ENCODE data around the gene DLG1.
"Not testable (repeated sequence)": the region's sequence is repeated elsewhere in the genome, so short reads cannot be mapped to it uniquely, and the experiment has no call there.

Gene DLG1

DNA sequence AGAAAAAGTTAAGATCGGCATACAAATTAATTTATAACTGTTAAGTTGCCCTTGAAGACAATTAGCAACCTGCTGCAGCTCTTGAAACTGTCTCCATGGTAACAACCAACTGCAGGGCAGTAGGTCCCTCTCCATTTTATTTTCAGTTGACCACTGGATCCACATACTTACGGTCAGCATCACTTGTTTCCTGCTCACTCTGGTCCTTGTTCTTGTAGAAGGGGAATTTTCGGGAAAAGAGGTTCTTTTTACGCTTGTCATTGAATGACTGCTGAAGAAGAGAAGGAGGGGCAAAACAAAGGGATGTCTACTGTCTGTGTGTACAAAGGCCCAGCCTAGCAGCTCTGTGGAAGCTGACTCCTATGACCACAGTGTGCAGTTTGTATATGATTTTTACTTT lies 222.0 kb downstream of the DLG1 start:
- no peak for DNase-seq

DNA sequence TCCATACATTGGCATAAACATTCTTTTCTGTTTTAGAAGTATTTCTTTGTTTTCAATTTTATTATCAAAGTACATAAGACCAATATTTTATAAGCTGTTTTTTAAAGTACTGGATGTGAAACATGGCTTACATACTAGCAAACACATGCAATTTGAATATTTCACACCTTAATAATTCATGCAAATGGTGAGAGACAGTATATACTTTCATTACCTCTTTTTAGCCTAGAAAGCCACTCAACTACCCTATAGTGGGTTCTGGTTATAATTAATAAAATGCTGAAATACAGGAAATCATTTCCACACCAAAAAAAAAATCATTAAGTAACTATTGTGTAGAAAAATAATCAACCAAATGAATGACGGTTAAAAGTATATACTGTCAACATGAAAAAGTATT lies 230.3 kb downstream of the DLG1 start:
- DNase-seq = no peak

DNA sequence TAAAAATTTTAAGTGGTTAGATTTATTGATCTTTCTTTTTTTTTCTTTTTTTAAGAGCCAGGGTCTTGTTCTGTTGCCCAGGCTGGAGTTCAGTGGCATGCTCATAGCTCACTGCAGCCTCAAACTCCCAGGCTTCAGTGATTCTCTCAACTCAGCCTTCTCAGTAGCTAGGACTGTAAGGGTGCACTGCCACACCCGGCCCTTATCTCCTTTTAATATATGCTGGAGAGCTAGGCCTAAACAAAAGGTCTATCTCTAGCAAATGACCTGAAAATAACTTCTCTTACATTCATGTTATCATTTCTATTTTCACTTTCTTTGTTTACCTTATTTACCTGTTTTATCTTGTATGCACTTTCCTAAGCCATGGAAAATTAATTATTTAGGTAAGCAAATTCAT lies 233.6 kb downstream of the DLG1 start:
- no peak for DNase-seq

DNA sequence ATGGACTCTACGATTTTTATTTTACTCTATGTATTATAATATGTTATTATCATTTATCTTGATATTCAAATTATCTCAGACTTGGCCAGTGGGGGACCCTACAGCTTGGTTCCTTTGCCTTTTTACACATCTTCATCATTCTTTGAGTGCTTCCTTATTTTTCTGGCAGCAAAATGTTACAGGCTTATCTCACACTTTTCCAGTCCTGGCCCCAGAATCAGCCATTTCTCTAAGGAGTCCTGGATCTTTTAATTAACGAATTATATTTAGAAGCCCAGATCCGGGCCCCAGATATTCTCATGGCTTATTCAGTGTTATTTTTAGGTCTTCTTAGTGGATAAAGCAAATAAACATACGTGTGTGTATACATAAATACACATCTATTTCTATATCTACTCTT lies 236.0 kb downstream of the DLG1 start:
- no peak for DNase-seq

DNA sequence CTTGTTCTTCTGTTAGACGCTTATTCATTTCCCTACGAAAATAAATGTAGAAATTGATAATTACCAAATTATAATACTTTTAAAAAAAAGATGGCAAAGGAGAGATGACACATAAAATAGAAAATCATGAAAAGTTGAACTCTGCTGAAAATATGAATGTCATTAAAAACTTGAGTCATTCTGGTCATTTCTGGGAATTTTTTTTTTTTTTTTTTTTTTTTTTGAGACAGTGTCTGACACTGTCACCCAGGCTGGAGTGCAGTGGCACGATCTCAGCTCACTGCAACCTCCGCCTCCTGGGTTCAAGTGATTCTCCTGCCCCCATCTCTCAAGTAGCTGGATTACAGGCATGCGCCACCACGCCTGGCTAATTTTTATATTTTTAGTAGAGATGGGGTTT lies 246.8 kb downstream of the DLG1 start:
- not testable (repeated sequence) for DNase-seq

DNA sequence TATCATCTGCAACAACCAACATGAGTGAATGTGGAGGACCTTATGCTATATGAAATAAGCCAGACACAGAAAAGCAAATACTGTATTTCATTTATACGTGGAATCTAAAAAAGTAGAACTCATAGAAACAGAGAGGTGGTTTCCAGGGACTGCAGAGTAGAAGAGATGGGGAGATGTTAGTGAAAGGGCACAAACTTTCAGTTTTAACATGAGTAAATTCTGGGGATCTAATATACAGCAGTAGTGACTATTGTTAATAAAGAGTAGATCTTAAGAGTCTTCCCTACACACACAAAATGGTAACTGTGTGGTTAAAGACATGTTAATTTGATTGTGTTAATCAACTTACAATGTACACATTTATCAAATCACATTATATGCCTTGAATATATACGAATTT lies 247.9 kb downstream of the DLG1 start:
- DNase-seq = no peak

DNA sequence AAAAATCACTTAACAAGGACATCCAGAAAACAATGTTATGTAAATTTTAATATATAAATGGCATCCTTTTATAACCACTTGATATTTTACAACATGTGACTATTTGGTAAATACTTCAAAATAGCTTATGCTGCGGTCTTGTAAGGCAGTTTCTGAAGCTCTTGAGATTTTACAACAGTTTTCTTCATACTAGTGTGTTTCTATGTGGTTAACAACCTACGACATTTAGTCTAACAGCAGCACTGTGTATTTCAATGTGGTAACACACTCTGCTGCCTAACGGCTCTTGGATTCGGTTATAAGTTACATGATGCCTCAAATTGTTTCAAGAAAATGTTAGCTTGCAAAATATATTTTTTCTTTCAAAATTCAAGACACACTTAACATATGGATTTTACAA lies 255.9 kb downstream of the DLG1 start:
- DNase-seq = no peak

DNA sequence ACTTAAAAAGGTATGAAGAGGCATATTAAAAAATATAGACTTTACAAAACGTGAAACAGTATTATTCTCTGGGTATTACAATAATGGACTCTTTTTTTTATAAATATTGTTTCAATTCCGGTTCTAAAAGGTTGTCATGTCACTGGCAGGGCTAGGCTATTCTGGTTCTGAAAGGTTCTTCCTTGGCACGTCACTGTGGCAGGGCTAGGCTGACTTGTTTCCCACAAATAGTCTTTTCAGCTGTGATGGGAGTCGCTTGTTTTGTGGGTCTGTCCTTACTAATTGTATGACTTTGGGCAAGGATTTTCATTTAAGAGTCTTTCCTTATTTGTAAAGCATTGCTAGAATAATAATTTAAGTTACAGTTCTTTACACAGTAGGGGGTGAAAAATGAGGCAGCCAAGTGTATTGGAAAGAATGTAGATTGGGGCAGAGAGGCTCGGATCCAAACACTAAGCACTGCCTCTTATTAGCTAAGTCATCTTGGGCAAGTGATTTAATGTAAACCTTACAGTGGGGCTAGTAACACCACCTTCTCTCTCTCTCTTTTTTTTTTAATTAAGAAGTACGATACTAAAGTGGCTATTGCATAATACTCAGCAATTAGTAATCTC lies 256.4 kb downstream of the DLG1 start:
- no peak for DNase-seq

DNA sequence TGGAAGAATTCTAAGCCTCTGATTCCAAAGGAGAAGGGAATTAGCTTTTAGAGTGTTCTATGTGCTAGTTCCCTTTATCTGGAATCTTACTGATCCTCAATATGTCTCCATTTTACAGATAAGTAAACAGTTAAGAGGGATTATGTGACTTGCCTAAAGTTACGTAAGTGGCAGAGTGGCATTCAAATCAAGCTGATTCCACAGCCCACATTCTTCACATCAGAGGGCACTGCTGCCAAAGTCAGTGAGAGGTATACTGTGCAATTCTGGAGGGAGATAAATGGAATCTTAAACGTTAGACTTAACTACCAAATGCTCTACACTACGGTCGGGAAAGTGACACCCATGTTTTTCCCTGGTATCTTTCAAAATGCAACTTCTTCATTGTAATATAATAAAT lies 257.8 kb downstream of the DLG1 start:
- DNase-seq = no peak

DNA sequence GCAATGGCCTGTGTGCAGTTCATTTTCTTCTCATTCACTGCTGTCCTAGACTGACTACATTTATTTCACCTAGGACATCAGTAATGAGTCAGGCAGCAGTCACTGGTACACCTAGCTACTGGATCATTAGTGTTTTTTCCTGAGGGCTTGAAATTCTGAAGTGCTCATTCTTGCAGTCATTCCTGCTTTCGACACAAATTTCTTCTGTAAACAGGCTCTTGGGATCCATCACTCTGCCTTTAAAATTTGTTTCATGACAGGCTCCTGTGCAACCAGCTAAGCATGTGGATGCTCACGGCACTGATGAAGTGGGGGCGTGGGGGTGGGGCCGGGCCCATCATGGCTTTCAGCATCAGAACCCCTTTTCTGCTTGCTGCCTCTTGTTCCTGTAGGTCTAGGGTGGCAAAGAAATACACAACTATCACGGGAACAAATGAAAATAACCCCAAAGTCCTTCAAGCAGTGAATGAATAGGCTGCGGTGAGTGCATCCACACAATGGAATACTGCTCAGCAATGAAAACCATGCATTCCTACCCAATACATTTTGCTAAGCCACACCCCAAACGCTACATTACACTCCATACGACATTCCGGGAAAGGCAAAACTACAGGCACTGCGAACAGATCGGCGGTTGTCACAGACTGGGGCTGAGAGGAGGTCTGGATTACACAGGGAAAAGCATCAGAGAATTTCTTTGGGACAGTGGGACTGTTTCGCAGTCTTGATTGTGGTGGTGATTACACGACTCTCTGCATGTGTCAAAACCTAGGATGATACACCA lies 259.5 kb downstream of the DLG1 start:
- no peak for DNase-seq

DNA sequence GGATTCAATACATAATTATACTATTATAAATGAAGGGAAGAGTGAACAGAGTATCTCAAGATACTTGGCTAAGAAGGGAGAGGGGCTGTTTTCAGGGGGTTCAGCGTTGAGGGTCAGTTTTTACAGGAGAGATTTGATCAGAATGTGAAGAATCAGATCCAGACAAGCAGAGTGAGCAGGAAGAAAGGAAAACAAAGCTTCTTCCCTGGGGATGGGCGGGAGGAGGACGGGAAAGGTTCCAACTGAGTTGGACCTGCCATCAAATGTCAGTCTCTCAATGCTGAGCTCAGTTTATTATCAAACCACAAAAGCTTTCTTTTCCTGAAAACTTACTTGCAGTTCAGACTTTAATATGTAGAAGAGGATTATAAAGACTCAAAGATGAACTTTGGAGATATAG lies 262.8 kb downstream of the DLG1 start:
- no peak for DNase-seq

DNA sequence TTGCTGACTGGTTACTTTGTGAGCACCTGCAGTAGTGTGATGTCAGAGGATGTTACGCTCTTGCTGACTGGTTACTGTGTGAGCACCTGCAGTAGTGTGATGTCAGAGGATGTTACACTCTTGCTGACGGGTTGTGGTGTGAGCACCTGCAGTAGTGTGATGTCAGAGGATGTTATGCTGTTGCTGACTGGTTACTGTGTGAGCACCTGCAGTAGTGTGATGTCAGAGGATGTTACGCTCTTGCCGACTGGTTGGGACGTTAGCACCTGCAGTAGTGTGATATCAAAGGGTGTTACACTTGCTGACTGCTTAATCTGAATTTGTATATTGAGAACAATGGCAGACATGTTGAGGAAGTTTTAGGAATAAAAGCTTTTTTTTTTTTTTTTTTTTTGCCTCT lies 263.6 kb downstream of the DLG1 start:
- DNase-seq = not testable (repeated sequence)

DNA sequence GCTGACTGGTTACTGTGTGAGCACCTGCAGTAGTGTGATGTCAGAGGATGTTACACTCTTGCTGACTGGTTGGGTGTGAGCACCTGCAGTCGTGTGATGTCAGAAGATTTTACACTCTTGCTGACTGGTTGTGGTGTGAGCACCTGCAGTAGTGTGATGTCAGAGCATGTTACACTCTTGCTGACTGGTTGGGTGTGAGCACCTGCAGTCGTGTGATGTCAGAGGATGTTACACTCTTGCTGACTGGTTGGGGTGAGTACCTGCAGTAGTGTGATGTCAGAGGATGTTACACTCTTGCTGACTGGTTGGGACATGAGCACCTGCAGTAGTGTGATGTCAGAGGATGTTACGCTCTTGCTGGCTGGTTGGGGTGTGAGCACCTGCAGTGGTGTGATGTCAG lies 264.6 kb downstream of the DLG1 start:
- not testable (repeated sequence) for DNase-seq

DNA sequence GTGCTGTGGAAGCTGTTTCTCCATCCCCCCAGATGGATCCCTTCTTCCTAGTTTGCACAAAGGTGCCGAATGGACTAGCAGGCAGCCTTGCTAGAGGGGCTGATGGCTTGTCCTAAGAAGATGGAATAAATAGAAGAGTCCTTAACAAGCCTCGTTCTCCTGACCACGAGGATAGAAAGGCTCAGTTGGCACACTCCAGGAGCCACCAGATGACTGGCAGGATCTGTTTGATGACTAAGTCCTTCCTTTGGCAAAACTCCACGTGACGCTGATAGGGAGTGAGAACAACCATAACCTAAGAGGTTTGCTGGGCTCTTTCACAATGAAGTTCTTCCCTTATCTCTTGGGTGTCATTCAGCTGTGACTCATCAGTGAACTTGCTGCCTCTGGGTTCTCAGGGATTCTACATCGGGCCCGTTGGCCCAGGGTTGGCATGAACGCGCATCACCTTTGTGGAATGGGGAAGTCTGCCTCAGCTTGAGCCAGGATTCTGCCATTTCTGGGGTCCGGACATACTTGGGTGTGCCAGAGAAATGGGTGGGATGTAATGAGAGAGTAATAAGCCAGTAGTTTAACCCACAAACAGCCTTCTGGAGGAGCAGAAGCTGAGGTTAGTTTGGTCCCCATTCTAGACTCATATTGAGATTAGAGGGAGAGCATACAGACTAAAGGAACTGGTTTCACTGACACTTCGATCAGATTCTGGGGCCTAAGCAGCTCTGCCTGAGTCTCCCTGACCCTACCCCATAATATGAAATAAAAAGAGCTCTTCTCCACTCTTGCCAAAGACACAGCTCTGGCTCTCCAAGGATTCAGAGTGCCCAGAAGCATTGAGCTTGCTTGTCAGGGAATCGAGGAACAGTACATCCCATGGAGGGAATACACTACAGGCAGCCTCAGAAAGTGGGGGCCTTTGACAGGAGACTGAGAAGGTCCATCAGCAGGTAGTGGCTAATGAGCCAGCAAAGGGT lies 266.8 kb downstream of the DLG1 start:
- no peak for DNase-seq

DNA sequence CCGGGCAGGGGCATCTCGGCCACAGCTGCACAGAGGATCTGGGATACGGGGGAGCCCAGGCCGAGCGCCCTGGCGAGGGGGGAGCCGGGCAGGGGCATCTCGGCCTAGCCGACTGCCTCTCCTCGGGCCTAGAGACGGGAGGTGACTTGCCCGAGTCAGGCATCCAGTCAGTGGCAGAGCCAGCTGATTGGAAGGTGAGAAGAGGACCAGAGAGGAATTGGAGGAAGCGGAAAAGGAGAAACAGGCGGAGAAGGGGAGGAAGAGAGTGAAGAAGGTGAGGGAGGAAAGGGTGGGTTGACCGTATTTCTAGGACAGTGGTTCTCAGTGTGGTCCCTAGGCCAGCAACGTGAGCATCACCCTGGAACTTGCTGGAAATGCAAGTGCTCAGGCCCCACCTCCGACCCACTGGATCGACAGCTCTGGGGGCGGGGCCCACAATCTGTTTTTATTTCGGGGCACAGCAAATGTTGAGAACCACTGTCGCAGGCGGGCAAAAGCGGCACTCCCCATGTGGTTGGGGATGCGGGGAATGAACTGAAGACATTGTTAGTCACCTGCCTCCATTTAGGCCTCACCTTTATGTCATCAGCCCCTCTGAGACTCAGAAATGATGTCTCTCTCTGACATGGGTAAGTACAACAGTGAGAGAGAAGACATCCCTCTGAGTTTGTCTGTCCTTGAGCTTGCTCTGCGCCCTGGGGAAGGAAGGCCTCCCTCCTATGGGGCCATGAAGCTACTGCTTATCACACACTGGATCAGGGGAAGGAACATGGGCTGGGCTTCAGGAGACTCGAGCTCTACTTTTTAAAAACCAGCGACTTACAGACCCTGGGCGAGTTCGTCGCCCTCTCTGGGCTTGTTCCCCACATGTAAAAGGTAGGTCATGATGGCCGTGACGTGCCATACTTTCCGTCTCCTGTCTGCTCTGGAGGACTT lies 267.8 kb downstream of the DLG1 start:
- no peak for DNase-seq

DNA sequence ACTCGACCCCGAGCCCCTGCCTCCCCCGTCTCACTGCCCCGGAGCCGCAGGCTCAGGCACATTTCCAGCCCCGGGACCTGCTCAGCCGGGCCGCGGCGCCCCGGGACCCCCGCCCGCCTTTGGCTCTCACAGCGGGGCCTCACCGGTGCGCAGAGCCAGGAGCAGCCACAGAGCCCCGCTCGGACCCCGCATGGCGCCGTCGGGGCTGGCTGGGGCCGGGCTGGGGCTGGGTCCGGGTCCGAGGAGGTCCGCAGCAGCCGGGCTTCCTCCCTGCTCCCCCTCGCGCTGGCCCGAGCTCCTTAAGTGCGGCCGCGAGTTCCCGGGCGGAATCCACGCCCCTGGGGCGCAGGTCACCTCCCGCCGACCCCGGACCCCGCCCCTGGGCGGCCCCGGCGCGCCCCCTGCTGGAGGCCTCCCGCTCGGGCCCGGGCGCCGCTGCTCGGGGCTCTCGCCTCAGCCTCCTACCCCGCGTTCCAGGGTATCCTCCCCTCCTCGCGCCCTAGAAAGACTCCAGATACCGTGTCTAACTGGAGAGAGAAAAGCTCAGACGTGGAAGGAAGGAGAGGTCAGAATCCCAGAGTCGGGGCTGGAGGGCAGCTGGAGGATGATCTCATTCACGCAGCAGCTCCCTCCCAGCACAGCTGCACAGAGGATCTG lies 268.8 kb downstream of the DLG1 start, which contains the start of gene MELTF:
MELTF (minus strand) TSS at position 307 of the 657 bp plus-strand sequence; CDS start at position 192, 115 bp downstream.
- no peak for DNase-seq

DNA sequence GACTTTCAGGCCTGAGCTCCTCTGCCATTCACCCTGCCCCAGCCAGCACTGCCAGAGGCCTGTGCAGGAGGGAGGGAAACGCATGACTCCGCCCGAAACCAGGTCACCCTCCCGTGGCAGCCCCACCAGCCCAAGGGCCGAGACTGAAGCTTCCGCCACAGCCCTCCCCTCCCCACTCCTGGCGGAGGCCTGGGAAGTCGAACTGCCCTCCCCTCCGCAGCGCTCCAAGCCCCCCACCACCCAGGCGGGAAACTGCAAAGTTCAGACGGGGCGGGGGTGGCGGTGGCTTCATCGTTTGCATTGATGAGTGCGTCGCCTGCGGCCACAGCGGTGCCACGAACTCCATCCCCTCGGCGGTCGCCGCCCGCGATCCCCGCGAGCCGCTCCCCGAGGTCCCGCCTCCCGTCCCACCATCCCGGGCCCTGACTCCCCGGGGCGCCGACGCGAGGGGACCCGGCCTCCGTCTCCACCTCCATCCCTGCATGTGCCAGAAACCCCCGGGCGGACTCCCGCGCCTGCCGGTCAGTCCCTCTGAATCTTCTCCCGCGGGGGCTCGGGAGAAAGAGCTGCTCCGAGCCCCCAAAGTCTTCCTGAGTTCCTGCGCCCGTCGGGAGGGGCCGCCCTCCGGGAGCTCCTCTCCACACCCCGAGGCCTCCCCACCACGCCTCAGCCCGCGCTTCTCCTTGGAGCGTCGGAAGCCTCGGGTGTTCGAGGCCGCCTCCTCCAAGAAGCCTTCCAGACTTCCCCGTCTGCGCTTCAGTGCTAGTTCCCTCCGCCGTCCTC lies 269.5 kb downstream of the DLG1 start:
- DNase-seq = no peak

DNA sequence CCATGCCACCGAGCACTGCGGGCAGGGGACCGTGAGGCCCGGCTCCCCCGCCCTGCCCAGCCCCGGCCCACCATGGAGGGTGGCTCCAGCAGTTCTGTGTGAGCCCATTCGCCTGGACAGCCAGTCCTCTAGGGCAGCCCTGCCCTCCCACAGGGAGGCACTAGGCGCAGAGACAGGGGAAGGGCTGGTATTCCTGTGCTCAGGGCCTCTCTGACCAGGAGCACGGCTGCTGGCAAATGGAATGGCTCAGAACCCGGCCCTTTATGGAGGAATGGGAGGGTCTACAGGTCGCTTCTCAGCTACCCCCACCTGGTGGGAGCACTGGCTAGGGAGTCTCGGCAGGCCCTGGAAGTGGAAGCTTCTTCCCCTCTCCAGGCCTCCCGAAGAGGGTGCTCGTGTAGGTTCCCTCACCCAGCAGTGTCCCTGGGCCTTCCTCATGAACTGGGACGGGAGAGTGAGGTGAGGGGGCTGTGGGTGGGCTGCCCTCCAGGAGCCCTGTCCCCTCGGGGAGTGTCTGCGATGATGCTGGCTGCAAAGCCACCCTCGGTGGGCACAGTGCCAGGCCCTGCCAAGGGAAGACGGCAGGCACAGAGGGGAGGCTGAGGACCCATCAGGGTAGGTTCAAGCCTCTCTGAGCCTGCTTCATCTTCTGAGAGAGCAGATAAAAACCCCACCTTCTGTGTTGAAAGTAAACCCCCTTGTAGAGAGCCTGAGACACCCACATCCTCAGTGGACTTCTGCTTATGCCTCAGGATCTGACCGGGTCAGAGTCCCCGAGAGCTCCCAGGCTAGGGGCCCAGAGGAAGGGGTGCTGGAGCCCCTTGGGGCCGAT lies 270.3 kb downstream of the DLG1 start:
- DNase-seq = no peak

DNA sequence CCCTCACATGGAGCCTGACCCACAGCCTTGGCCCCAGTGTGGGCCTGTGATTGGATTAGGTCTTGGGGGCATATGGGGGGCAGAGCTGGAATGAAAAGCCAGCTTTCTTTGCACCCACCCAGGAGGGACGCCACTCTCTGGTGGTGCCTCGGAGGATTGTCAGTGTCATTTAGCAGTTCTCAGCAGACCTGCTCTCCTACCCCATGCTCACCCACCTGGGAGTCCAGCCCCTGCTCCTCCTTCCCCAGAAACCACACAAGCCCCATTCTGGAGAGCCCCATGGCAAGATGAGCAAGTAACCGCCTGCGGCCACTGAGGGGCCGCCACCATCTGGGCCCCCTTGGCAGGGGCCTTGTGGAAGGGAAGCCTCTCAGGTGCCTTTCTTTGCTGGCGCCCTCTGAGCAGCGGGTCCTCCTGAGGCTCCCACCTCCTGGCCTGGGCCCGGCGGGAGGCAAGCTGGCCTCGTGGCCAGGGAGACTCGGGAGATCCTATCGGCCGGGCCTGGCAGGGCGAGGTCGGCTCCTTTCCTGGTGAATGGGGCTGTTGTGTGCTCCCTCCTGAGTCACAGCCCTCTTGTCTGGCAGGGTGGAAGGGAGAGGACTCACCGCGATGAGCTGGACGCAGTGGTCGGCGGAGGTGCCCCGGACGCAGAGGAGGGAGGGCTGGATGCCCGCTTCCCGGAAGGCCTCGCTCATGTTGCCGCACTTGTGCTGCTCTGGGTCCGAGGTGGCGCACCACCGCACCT lies 271.1 kb downstream of the DLG1 start:
- DNase-seq = no peak

Measured in NCI-H446 treated with DMSO at 0.1 percent for 48 hours (cell line).